Kidney epithelial cell (primary cell): ENCODE data around the gene SNRK. TPM values are rescaled to one million over a fixed set of nuclear protein-coding genes. Genes with fewer than 3 reads are reported as not detected.

Experiments used
- DNase-seq: peaks from one replicate; pipeline ENCODE4 v3.0.0-alpha.2; 2010; ENCODE audit warnings: low read depth
- H3K27me3 ChIP-seq: 2 replicates; pipeline ENCODE4 v1.6.0; 2011; ENCODE audit warnings: low read length; ENCODE audit not compliant: control insufficient read depth, insufficient read depth
- H3K36me3 ChIP-seq: 2 replicates; pipeline ENCODE4 v1.5.1; 2011; ENCODE audit warnings: low read length; ENCODE audit not compliant: control insufficient read depth, insufficient read depth
- H3K4me3 ChIP-seq: 2 replicates; pipeline ENCODE4 v1.5.1; 2011; ENCODE audit warnings: low read depth, mild to moderate bottlenecking, control low read depth, low read length
- total RNA-seq: library from RNA; depleted of rRNA; stranded (reverse); fragments of >200 nt; gene quantifications from 2 replicates; pipeline ENCODE4 v1.2.3, GENCODE V29; 2015
- TF ChIP-seq, protein P1 (sequence below): IDR thresholded peaks from 2 replicates; pipeline ENCODE4 v1.5.1; 2011; ENCODE audit warnings: mild to moderate bottlenecking, moderate library complexity, low read length, control low read depth, inconsistent platforms; ENCODE audit not compliant: insufficient read depth, poor library complexity, severe bottlenecking

Gene SNRK
- total RNA-seq, 1 donor from 2014 or later: 25.0 TPM

GRCh38 chr3:43343815-43344214 is 57.5 kb downstream of the SNRK start:
- H3K36me3 ChIP-seq: peaks cover 1% of the 10 kb centered on the region
- H3K4me3 ChIP-seq: no peak overlapping the region
- no peak for DNase-seq
- TF ChIP-seq, protein P1, sequence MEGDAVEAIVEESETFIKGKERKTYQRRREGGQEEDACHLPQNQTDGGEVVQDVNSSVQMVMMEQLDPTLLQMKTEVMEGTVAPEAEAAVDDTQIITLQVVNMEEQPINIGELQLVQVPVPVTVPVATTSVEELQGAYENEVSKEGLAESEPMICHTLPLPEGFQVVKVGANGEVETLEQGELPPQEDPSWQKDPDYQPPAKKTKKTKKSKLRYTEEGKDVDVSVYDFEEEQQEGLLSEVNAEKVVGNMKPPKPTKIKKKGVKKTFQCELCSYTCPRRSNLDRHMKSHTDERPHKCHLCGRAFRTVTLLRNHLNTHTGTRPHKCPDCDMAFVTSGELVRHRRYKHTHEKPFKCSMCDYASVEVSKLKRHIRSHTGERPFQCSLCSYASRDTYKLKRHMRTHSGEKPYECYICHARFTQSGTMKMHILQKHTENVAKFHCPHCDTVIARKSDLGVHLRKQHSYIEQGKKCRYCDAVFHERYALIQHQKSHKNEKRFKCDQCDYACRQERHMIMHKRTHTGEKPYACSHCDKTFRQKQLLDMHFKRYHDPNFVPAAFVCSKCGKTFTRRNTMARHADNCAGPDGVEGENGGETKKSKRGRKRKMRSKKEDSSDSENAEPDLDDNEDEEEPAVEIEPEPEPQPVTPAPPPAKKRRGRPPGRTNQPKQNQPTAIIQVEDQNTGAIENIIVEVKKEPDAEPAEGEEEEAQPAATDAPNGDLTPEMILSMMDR: no peak
- no peaks in the 10 kb centered on the region for H3K27me3 ChIP-seq

DNA sequence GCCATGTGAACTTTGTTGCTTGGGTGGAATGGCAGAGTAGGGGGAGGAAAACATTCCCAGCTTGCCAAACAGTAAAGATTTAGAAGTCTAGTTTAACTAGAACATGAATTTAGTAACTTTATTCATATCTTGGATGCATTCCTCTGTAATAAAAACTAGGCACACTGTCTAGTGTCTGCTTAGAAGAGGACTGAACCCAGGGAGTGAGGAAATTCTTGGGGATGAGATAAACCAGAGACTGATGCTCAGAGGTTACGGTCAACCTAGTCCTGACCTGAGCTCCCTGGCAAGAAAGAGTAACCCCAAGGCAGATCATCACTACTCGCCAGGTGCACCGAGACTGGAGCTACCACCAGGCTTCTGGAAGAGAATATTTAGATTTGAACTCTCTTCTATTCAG is 58.2 kb downstream of the SNRK start:
- H3K4me3 ChIP-seq: no peak overlapping the region
- DNase-seq: no peak
- H3K27me3 ChIP-seq: no peaks in the 10 kb centered on the region
- H3K36me3 ChIP-seq: peaks cover 1% of the 10 kb centered on the region
- TF ChIP-seq, protein P1: no peak

GRCh38 chr3:43345246-43345645 is 58.9 kb downstream of the SNRK start:
- peaks cover 2% of the 10 kb centered on the region for H3K36me3 ChIP-seq
- H3K27me3 ChIP-seq: no peaks in the 10 kb centered on the region
- H3K4me3 ChIP-seq: no peak overlapping the region
- TF ChIP-seq, protein P1: no peak
- no peak for DNase-seq

- DNase-seq: no peak
- no peaks in the 10 kb centered on the region for H3K27me3 ChIP-seq
- TF ChIP-seq, protein P1: no peak
- H3K4me3 ChIP-seq: no peak overlapping the region
- peaks cover 2% of the 10 kb centered on the region for H3K36me3 ChIP-seq
Measured at GRCh38 chr3:43345877-43346276, 59.5 kb downstream of the SNRK start.

- DNase-seq: no peak
- Histone ChIP-seq H3K27me3 (no peaks in the 10 kb centered on the region), H3K4me3 (no peak overlapping the region), H3K36me3 (peaks cover 2% of the 10 kb centered on the region)
- TF ChIP-seq, protein P1: no peak
Measured at GRCh38 chr3:43346978-43347749, 60.8 kb downstream of the SNRK start.

- Histone ChIP-seq H3K4me3 (no peak overlapping the region), H3K36me3 (peaks cover 2% of the 10 kb centered on the region), H3K27me3 (no peaks in the 10 kb centered on the region)
- TF ChIP-seq, protein P1: no peak
- no peak for DNase-seq
Measured at GRCh38 chr3:43347774-43348173, 61.4 kb downstream of the SNRK start.
